ENCODE results near the gene STAT5B.
"Not testable (repeated sequence)": the region's sequence is repeated elsewhere in the genome, so short reads cannot be mapped to it uniquely, and the experiment has no call there.

The STAT5B gene

GRCh38 chr17:42266918-42267766 lies 9.0 kb downstream of the STAT5B start:
- no peak for TF ChIP-seq SNAI2 (CRISPR knock-in tag; IDR thresholded peaks at IDR 0.05)
- TF ChIP-seq ZNF565 (CRISPR knock-in tag; conservative IDR thresholded peaks at IDR 0.05; ENCODE audit: low read depth), result no peak
- no peak for TF ChIP-seq OSR1 (CRISPR knock-in tag; IDR thresholded peaks at IDR 0.05)
- no peak for TF ChIP-seq CREB5 (CRISPR knock-in tag; IDR thresholded peaks at IDR 0.05; ENCODE audit: low read depth)
- no peak for TF ChIP-seq CSRNP3 (CRISPR knock-in tag; IDR thresholded peaks at IDR 0.05)
- no peak for TF ChIP-seq TOX (CRISPR knock-in tag; IDR thresholded peaks at IDR 0.05; ENCODE audit: borderline replicate concordance)
- TF ChIP-seq TSHZ2 (CRISPR knock-in tag; IDR thresholded peaks at IDR 0.05), result no peak
- TF ChIP-seq ZFP3 (CRISPR knock-in tag; IDR thresholded peaks at IDR 0.05), result no peak
- no peak for TF ChIP-seq TCF4 (CRISPR knock-in tag; IDR thresholded peaks at IDR 0.05; ENCODE audit: borderline replicate concordance)
- no peak for TF ChIP-seq PPARA (CRISPR knock-in tag; IDR thresholded peaks at IDR 0.05; ENCODE audit: borderline replicate concordance)
- no peak for TF ChIP-seq ESRRG (CRISPR knock-in tag; IDR thresholded peaks at IDR 0.05)
- no peak for TF ChIP-seq BACH2 (CRISPR knock-in tag; IDR thresholded peaks at IDR 0.05; ENCODE audit: borderline replicate concordance)
- TF ChIP-seq ZNF8 (CRISPR knock-in tag; IDR thresholded peaks at IDR 0.05), result no peak
- ATAC-seq, result no peak; the same call in 2 of the 3 replicates

GRCh38 chr17:42266462-42266861 lies 9.7 kb downstream of the STAT5B start:
- TF ChIP-seq PPARA (CRISPR knock-in tag; IDR thresholded peaks at IDR 0.05; ENCODE audit: borderline replicate concordance), result no peak
- no peak for TF ChIP-seq POU6F1 (CRISPR knock-in tag; IDR thresholded peaks at IDR 0.05; ENCODE audit: borderline replicate concordance, low read depth)
- no peak for TF ChIP-seq ISL1 (CRISPR knock-in tag; IDR thresholded peaks at IDR 0.05)
- no peak for TF ChIP-seq CSRNP3 (CRISPR knock-in tag; IDR thresholded peaks at IDR 0.05)
- no peak for TF ChIP-seq OSR1 (CRISPR knock-in tag; IDR thresholded peaks at IDR 0.05)
- no peak for TF ChIP-seq ZFP30 (CRISPR knock-in tag; IDR thresholded peaks at IDR 0.05)
- TF ChIP-seq TCF4 (CRISPR knock-in tag; IDR thresholded peaks at IDR 0.05; ENCODE audit: borderline replicate concordance), result no peak
- no peak for TF ChIP-seq TSHZ2 (CRISPR knock-in tag; IDR thresholded peaks at IDR 0.05)
- no peak for TF ChIP-seq SNAI2 (CRISPR knock-in tag; IDR thresholded peaks at IDR 0.05)
- TF ChIP-seq CREB5 (CRISPR knock-in tag; IDR thresholded peaks at IDR 0.05; ENCODE audit: low read depth), result no peak
- no peak for TF ChIP-seq GLIS3 (CRISPR knock-in tag; IDR thresholded peaks at IDR 0.05)
- TF ChIP-seq ZC3H10 (CRISPR knock-in tag; IDR thresholded peaks at IDR 0.05), result no peak
- TF ChIP-seq PATZ1 (CRISPR knock-in tag; IDR thresholded peaks at IDR 0.05; ENCODE audit: borderline replicate concordance), result no peak
- TF ChIP-seq ARNTL (CRISPR knock-in tag; IDR thresholded peaks at IDR 0.05; ENCODE audit: borderline replicate concordance, low read depth), result no peak
- no peak for TF ChIP-seq BACH2 (CRISPR knock-in tag; IDR thresholded peaks at IDR 0.05; ENCODE audit: borderline replicate concordance)
- TF ChIP-seq CSDC2 (CRISPR knock-in tag; IDR thresholded peaks at IDR 0.05), result no peak
- no peak for TF ChIP-seq ZNF8 (CRISPR knock-in tag; IDR thresholded peaks at IDR 0.05)
- TF ChIP-seq ZNF565 (CRISPR knock-in tag; conservative IDR thresholded peaks at IDR 0.05; ENCODE audit: low read depth), result no peak
- no peak for TF ChIP-seq RARB (CRISPR knock-in tag; IDR thresholded peaks at IDR 0.05)
- ATAC-seq, result no peak

GRCh38 chr17:42264366-42264765 lies 11.8 kb downstream of the STAT5B start:
- ATAC-seq, result not testable (repeated sequence)

Measured in SK-N-SH treated with all-trans-retinoic acid at 6 μM for 48 hours (cell line).